ENCODE measurements around the gene TSPAN9.

TSPAN9 gene

GRCh38 chr12:3107071-3107583 is 29.9 kb downstream of the TSPAN9 start:
- no peaks in the 10 kb centered on the region for H3K9me3 ChIP-seq (ENCODE audit: control insufficient read depth, insufficient read depth, low read length)
- peaks cover 19% of the 10 kb centered on the region for H3K4me1 ChIP-seq (ENCODE audit: insufficient read depth, low read length)
- no peaks in the 10 kb centered on the region for H3K36me3 ChIP-seq (ENCODE audit: insufficient read depth, low read length)
- H3K9ac ChIP-seq (ENCODE audit: low read depth, low read length), result no peak overlapping the region

GRCh38 chr12:3107954-3108353 is 30.8 kb downstream of the TSPAN9 start:
- Histone ChIP-seq H3K9ac (ENCODE audit: low read depth, low read length) (no peak overlapping the region), H3K4me1 (ENCODE audit: insufficient read depth, low read length) (peaks cover 19% of the 10 kb centered on the region), H3K9me3 (ENCODE audit: control insufficient read depth, insufficient read depth, low read length) (no peaks in the 10 kb centered on the region), H3K36me3 (ENCODE audit: insufficient read depth, low read length) (no peaks in the 10 kb centered on the region)

GRCh38 chr12:3110578-3110977 is 33.4 kb downstream of the TSPAN9 start:
- Histone ChIP-seq H3K4me1 (ENCODE audit: insufficient read depth, low read length) (peaks cover 8% of the 10 kb centered on the region; the same call in 1 of the 2 replicates), H3K9ac (ENCODE audit: low read depth, low read length) (no peak overlapping the region), H3K36me3 (ENCODE audit: insufficient read depth, low read length) (no peaks in the 10 kb centered on the region), H3K9me3 (ENCODE audit: control insufficient read depth, insufficient read depth, low read length) (no peaks in the 10 kb centered on the region)

GRCh38 chr12:3113671-3114325 is 36.6 kb downstream of the TSPAN9 start:
- Histone ChIP-seq H3K9ac (ENCODE audit: low read depth, low read length) (no peak overlapping the region), H3K4me1 (ENCODE audit: insufficient read depth, low read length) (peaks cover 3% of the 10 kb centered on the region; the same call in 1 of the 2 replicates), H3K9me3 (ENCODE audit: control insufficient read depth, insufficient read depth, low read length) (no peaks in the 10 kb centered on the region), H3K36me3 (ENCODE audit: insufficient read depth, low read length) (no peaks in the 10 kb centered on the region)

GRCh38 chr12:3114671-3115070 is 37.5 kb downstream of the TSPAN9 start:
- Histone ChIP-seq H3K36me3 (ENCODE audit: insufficient read depth, low read length) (no peaks in the 10 kb centered on the region), H3K9me3 (ENCODE audit: control insufficient read depth, insufficient read depth, low read length) (no peaks in the 10 kb centered on the region), H3K4me1 (ENCODE audit: insufficient read depth, low read length) (peaks cover 3% of the 10 kb centered on the region; the same call in 1 of the 2 replicates), H3K9ac (ENCODE audit: low read depth, low read length) (no peak overlapping the region)

- Histone ChIP-seq H3K4me1 (ENCODE audit: insufficient read depth, low read length) (peaks cover 3% of the 10 kb centered on the region; the same call in 1 of the 2 replicates), H3K9ac (ENCODE audit: low read depth, low read length) (no peak overlapping the region), H3K36me3 (ENCODE audit: insufficient read depth, low read length) (no peaks in the 10 kb centered on the region), H3K9me3 (ENCODE audit: control insufficient read depth, insufficient read depth, low read length) (no peaks in the 10 kb centered on the region)
These were observed 37.9 kb downstream of the TSPAN9 start for GRCh38 chr12:3115078-3115477.

- Histone ChIP-seq H3K36me3 (ENCODE audit: insufficient read depth, low read length) (no peaks in the 10 kb centered on the region), H3K4me1 (ENCODE audit: insufficient read depth, low read length) (peaks cover 3% of the 10 kb centered on the region; the same call in 1 of the 2 replicates), H3K9ac (ENCODE audit: low read depth, low read length) (no peak overlapping the region), H3K9me3 (ENCODE audit: control insufficient read depth, insufficient read depth, low read length) (no peaks in the 10 kb centered on the region)
These were observed 39.1 kb downstream of the TSPAN9 start for GRCh38 chr12:3116106-3116844.

GRCh38 chr12:3117144-3117581 is 40.0 kb downstream of the TSPAN9 start:
- H3K36me3 ChIP-seq (ENCODE audit: insufficient read depth, low read length), result no peaks in the 10 kb centered on the region
- H3K4me1 ChIP-seq (ENCODE audit: insufficient read depth, low read length), result peaks cover 3% of the 10 kb centered on the region; the same call in 1 of the 2 replicates
- H3K9me3 ChIP-seq (ENCODE audit: control insufficient read depth, insufficient read depth, low read length), result no peaks in the 10 kb centered on the region
- H3K9ac ChIP-seq (ENCODE audit: low read depth, low read length), result no peak overlapping the region

GRCh38 chr12:3117591-3118015 is 40.4 kb downstream of the TSPAN9 start:
- H3K4me1 ChIP-seq (ENCODE audit: insufficient read depth, low read length), result peaks cover 3% of the 10 kb centered on the region; the same call in 1 of the 2 replicates
- no peaks in the 10 kb centered on the region for H3K36me3 ChIP-seq (ENCODE audit: insufficient read depth, low read length)
- H3K9me3 ChIP-seq (ENCODE audit: control insufficient read depth, insufficient read depth, low read length), result no peaks in the 10 kb centered on the region
- no peak overlapping the region for H3K9ac ChIP-seq (ENCODE audit: low read depth, low read length)

GRCh38 chr12:3119192-3119755 is 42.1 kb downstream of the TSPAN9 start:
- H3K4me1 ChIP-seq (ENCODE audit: insufficient read depth, low read length), result peaks cover 3% of the 10 kb centered on the region; the same call in 1 of the 2 replicates
- H3K36me3 ChIP-seq (ENCODE audit: insufficient read depth, low read length), result no peaks in the 10 kb centered on the region
- H3K9ac ChIP-seq (ENCODE audit: low read depth, low read length), result no peak overlapping the region
- H3K9me3 ChIP-seq (ENCODE audit: control insufficient read depth, insufficient read depth, low read length), result no peaks in the 10 kb centered on the region

GRCh38 chr12:3119756-3120601 is 42.8 kb downstream of the TSPAN9 start:
- no peaks in the 10 kb centered on the region for H3K9me3 ChIP-seq (ENCODE audit: control insufficient read depth, insufficient read depth, low read length)
- no peak overlapping the region for H3K9ac ChIP-seq (ENCODE audit: low read depth, low read length)
- H3K4me1 ChIP-seq (ENCODE audit: insufficient read depth, low read length), result peaks cover 3% of the 10 kb centered on the region; the same call in 1 of the 2 replicates
- no peaks in the 10 kb centered on the region for H3K36me3 ChIP-seq (ENCODE audit: insufficient read depth, low read length)

GRCh38 chr12:3120701-3121100 is 43.5 kb downstream of the TSPAN9 start:
- Histone ChIP-seq H3K4me1 (ENCODE audit: insufficient read depth, low read length) (peaks cover 3% of the 10 kb centered on the region; the same call in 1 of the 2 replicates), H3K9me3 (ENCODE audit: control insufficient read depth, insufficient read depth, low read length) (no peaks in the 10 kb centered on the region), H3K36me3 (ENCODE audit: insufficient read depth, low read length) (no peaks in the 10 kb centered on the region), H3K9ac (ENCODE audit: low read depth, low read length) (no peak overlapping the region)

GRCh38 chr12:3122841-3123678 is 45.9 kb downstream of the TSPAN9 start:
- H3K9me3 ChIP-seq (ENCODE audit: control insufficient read depth, insufficient read depth, low read length), result no peaks in the 10 kb centered on the region
- H3K9ac ChIP-seq (ENCODE audit: low read depth, low read length), result no peak overlapping the region
- H3K36me3 ChIP-seq (ENCODE audit: insufficient read depth, low read length), result no peaks in the 10 kb centered on the region
- no peaks in the 10 kb centered on the region for H3K4me1 ChIP-seq (ENCODE audit: insufficient read depth, low read length)

Measured in ES-I3 (cell line).